ENCODE measurements around the gene AKAP13. TPM values are rescaled to one million over a fixed set of nuclear protein-coding genes. Genes with fewer than 3 reads are reported as not detected.

Gene AKAP13
- total and polyA plus RNA-seq, 3 donors from 2014 or later, result 79.5 to 207 (median 187) TPM

- Histone ChIP-seq H3K36me3 (ENCODE audit: low read depth, missing control alignments) (no peaks in the 10 kb centered on the region), H3K4me3 (no peak overlapping the region), H3K27ac (no peak overlapping the region), H3K27me3 (no peaks in the 10 kb centered on the region), H3K4me1 (peaks cover 3% of the 10 kb centered on the region), H3K9me3 (no peaks in the 10 kb centered on the region)
- no peak for DNase-seq
- intact Hi-C loops (cut with DNase I; ENCODE audit: low total_unique reads), result no loop called here
- TF ChIP-seq CTCF (IDR thresholded peaks at IDR 0.05) (no peak), POLR2A (IDR thresholded peaks at IDR 0.05) (no peak)
- WGBS, 2 donors, result 89 to 92% methylated on average over 5 of the region's 5 CpGs
Observed at GRCh38 chr15:85388566-85389305, 8.3 kb downstream of the AKAP13 start.

- TF ChIP-seq CTCF (IDR thresholded peaks at IDR 0.05), result no peak
- no peak for TF ChIP-seq POLR2A (IDR thresholded peaks at IDR 0.05)
- H3K27ac ChIP-seq, result no peak overlapping the region
- intact Hi-C loops (cut with DNase I; ENCODE audit: low total_unique reads), result no loop called here
- 86 to 89% methylated on average over 2 of the region's 2 CpGs for WGBS, 2 donors
- no peaks in the 10 kb centered on the region for H3K27me3 ChIP-seq
- no peaks in the 10 kb centered on the region for H3K9me3 ChIP-seq
- H3K36me3 ChIP-seq (ENCODE audit: low read depth, missing control alignments), result no peaks in the 10 kb centered on the region
- H3K4me3 ChIP-seq, result no peak overlapping the region
- peaks cover 3% of the 10 kb centered on the region for H3K4me1 ChIP-seq
- no peak for DNase-seq
Observed at GRCh38 chr15:85389306-85389650, 8.9 kb downstream of the AKAP13 start.

- WGBS, 2 donors, result 90 to 93% methylated on average over 4 of the region's 4 CpGs
- TF ChIP-seq POLR2A (IDR thresholded peaks at IDR 0.05), result no peak
- TF ChIP-seq CTCF (IDR thresholded peaks at IDR 0.05), result no peak
- H3K27ac ChIP-seq, result no peak overlapping the region
- no peak overlapping the region for H3K4me3 ChIP-seq
- intact Hi-C loops (cut with DNase I; ENCODE audit: low total_unique reads), result no loop called here
- H3K9me3 ChIP-seq, result no peaks in the 10 kb centered on the region
- DNase-seq, result no peak
- H3K27me3 ChIP-seq, result no peaks in the 10 kb centered on the region
- H3K4me1 ChIP-seq, result peaks cover 8% of the 10 kb centered on the region
- H3K36me3 ChIP-seq (ENCODE audit: low read depth, missing control alignments), result no peaks in the 10 kb centered on the region
Observed at GRCh38 chr15:85389772-85390171, 9.4 kb downstream of the AKAP13 start.

GRCh38 chr15:85393210-85393609 is 12.8 kb downstream of the AKAP13 start:
- no peak for TF ChIP-seq POLR2A (IDR thresholded peaks at IDR 0.05)
- TF ChIP-seq CTCF (IDR thresholded peaks at IDR 0.05), result no peak
- 90% methylated on average over 2 of the region's 2 CpGs for WGBS, 2 donors
- Histone ChIP-seq H3K27me3 (no peaks in the 10 kb centered on the region), H3K36me3 (ENCODE audit: low read depth, missing control alignments) (no peaks in the 10 kb centered on the region), H3K27ac (no peak overlapping the region), H3K4me1 (peaks cover 10% of the 10 kb centered on the region), H3K9me3 (no peaks in the 10 kb centered on the region), H3K4me3 (no peak overlapping the region)
- DNase-seq, result no peak
- intact Hi-C loops (cut with DNase I; ENCODE audit: low total_unique reads), result no loop called here

Measured in testis (tissue), 3 donors.